HG03108 (cell line): Measurements from ENCODE around the gene VEGFA.

ENCODE experiments used
- ATAC-seq: cut with Tn5 transposase; IDR thresholded peaks from one replicate; pipeline ENCODE4 v1.9.1; 2021; ENCODE audit warnings: moderate library complexity; ENCODE audit not compliant: unreplicated experiment

VEGFA gene

GRCh38 chr6:43771858-43772680 is 2.1 kb downstream of the VEGFA start:
- no peak for ATAC-seq

- ATAC-seq, result no peak
Observed at GRCh38 chr6:43772681-43773049, 2.7 kb downstream of the VEGFA start.

- no peak for ATAC-seq
Observed at GRCh38 chr6:43773050-43773979, 3.3 kb downstream of the VEGFA start.

- no peak for ATAC-seq
Observed at GRCh38 chr6:43773980-43774775, 4.2 kb downstream of the VEGFA start.

DNA sequence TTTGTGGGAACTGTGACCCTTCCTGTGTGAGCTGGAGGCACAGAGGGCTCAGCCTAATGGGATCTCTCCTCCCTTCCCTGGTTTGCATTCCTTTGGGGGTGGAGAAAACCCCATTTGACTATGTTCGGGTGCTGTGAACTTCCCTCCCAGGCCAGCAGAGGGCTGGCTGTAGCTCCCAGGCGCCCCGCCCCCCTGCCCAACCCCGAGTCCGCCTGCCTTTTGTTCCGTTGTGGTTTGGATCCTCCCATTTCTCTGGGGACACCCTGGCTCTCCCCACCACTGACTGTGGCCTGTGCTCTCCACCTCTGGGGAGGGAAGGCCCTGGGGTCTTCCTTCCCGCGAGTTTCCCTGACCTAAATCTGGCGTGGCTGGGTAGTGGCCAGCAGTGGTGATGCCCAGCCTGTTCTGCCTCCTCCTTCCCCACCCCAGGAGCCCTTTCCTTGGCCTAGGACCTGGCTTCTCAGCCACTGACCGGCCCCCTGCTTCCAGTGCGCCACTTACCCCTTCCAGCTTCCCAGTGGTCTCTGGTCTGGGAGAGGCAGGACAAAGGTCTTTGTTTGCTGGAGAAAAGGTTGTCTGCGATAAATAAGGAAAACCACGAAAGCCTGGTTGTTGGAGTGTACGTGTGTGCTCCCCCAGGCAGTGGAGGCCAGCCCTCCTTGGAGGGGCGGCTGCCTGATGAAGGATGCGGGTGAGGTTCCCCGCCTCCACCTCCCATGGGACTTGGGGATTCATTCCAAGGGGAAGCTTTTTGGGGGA is 4.9 kb downstream of the VEGFA start:
- no peak for ATAC-seq

GRCh38 chr6:43775535-43775885 is 5.5 kb downstream of the VEGFA start:
- ATAC-seq, result no peak

- no peak for ATAC-seq
Observed at GRCh38 chr6:43776115-43776798, 6.2 kb downstream of the VEGFA start.

DNA sequence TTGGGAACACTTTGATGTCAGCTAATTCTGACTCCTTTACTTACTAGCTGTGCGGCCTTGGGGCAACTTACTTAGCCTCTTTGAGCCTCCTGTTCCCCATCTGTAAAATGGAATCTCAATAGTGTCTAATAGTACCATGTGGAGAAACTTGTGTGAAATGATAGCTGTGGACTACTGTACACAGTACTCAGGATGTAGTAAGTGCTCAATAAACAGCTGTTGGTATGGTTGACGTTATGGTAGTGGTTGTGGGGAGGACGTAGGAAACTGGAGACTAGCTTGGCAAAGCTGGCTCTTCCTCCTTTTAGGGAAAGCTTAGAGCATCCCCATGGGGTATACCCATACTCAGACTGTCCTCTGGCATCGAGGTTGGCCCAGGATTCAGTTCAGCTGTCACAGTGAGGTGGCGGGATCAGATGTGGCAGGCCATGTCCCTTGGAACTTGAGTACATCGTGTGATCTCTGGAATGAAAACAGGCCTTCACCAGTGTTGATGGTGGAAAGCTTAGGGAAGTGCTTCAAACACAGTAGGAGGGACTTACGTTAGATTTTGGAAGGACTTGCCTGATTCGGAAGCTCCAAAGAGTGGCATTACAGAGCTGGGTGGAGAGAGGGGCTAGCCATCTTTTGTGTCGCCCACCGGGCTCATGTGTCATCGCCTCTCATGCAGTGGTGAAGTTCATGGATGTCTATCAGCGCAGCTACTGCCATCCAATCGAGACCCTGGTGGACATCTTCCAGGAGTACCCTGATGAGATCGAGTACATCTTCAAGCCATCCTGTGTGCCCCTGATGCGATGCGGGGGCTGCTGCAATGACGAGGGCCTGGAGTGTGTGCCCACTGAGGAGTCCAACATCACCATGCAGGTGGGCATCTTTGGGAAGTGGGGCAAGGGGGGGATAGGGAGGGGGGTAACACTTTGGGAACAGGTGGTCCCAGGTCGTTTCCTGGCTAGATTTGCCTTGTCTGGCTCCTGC is 7.1 kb downstream of the VEGFA start:
- no peak for ATAC-seq

- ATAC-seq, result no peak
Observed at GRCh38 chr6:43778131-43778855, 8.3 kb downstream of the VEGFA start.

DNA sequence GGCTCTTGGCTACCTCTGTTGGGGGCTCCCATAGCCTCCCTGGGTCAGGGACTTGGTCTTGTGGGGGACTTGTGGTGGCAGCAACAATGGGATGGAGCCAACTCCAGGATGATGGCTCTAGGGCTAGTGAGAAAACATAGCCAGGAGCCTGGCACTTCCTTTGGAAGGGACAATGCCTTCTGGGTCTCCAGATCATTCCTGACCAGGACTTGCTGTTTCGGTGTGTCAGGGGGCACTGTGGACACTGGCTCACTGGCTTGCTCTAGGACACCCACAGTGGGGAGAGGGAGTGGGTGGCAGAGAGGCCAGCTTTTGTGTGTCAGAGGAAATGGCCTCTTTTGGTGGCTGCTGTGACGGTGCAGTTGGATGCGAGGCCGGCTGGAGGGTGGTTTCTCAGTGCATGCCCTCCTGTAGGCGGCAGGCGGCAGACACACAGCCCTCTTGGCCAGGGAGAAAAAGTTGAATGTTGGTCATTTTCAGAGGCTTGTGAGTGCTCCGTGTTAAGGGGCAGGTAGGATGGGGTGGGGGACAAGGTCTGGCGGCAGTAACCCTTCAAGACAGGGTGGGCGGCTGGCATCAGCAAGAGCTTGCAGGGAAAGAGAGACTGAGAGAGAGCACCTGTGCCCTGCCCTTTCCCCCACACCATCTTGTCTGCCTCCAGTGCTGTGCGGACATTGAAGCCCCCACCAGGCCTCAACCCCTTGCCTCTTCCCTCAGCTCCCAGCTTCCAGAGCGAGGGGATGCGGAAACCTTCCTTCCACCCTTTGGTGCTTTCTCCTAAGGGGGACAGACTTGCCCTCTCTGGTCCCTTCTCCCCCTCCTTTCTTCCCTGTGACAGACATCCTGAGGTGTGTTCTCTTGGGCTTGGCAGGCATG is 9.2 kb downstream of the VEGFA start:
- ATAC-seq, result no peak

DNA sequence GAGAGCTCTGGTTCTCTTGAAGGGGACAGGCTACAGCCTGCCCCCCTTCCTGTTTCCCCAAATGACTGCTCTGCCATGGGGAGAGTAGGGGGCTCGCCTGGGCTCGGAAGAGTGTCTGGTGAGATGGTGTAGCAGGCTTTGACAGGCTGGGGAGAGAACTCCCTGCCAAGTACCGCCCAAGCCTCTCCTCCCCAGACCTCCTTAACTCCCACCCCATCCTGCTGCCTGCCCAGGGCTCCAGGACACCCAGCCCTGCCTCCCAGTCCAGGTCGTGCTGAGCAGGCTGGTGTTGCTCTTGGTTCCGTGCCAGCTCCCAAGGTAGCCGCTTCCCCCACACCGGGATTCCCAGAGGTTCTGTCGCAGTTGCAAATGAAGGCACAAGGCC is 9.8 kb downstream of the VEGFA start:
- ATAC-seq, result no peak

DNA sequence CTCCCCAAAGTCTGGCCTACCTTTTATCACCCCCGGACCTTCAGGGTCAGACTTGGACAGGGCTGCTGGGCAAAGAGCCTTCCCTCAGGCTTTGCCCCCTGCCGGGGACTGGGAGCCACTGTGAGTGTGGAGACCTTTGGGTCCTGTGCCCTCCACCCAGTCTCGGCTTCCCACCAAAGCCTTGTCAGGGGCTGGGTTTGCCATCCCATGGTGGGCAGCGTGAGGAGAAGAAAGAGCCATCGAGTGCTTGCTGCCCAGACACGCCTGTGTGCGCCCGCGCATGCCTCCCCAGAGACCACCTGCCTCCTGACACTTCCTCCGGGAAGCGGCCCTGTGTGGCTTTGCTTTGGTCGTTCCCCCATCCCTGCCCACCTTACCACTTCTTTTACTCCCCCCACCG is 10.3 kb downstream of the VEGFA start:
- ATAC-seq, result no peak

GRCh38 chr6:43780941-43781928 is 11.2 kb downstream of the VEGFA start:
- no peak for ATAC-seq

- no peak for ATAC-seq
Observed at GRCh38 chr6:43781941-43782704, 12.1 kb downstream of the VEGFA start.

DNA sequence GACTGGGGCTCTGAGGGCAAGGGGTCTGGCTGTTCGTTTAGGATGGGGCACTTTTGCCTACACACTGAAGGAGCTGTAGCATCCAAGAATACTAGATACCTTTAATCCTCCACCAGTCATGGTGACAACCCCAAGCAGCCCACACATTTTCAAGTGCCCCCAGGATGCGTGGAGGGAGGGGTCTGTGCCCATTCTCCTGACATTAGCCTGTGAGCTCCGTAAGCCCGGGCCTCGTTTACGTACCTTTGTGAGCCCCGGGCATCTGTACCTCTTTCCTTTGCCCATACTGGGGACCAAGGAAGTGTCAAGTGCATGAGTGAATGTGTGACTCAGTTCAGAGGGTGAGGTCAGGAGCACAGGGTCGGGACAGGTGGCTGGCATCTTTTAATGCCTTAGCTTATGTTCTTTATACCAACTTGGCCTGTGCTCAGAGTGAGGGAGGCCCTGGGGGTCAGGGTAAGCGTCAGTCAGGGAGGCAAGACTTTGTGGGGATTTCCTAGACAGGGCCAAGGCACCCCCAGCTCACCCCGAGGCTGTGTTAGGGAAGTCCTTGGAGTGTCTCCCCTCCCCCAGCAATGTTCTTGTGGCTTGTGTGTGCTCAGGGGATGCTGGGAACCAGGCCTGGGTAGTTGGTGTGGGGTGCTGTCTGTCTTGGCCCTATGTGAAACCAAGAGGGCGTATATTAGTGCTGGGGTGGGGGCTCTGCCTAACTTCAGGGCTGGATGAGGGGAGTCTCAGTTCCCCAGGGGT is 12.9 kb downstream of the VEGFA start:
- no peak for ATAC-seq
